Fibroblast of skin of left biceps (primary cell): ENCODE results near the gene TLR4.

Experiments
- DNase-seq, 2 experiments: peaks; one replicate each; pipeline ENCODE4 v3.0.0-alpha.2; 2013; ENCODE audit warnings: low read depth in 2 of 2

The TLR4 gene

DNA sequence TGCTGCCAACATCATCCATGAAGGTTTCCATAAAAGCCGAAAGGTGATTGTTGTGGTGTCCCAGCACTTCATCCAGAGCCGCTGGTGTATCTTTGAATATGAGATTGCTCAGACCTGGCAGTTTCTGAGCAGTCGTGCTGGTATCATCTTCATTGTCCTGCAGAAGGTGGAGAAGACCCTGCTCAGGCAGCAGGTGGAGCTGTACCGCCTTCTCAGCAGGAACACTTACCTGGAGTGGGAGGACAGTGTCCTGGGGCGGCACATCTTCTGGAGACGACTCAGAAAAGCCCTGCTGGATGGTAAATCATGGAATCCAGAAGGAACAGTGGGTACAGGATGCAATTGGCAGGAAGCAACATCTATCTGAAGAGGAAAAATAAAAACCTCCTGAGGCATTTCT is 10.1 kb downstream of the TLR4 start:
- no peak for DNase-seq

DNA sequence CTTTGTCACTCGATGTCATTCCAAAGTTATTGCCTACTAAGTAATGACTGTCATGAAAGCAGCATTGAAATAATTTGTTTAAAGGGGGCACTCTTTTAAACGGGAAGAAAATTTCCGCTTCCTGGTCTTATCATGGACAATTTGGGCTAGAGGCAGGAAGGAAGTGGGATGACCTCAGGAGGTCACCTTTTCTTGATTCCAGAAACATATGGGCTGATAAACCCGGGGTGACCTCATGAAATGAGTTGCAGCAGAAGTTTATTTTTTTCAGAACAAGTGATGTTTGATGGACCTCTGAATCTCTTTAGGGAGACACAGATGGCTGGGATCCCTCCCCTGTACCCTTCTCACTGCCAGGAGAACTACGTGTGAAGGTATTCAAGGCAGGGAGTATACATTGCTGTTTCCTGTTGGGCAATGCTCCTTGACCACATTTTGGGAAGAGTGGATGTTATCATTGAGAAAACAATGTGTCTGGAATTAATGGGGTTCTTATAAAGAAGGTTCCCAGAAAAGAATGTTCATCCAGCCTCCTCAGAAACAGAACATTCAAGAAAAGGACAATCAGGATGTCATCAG is 11.3 kb downstream of the TLR4 start:
- no peak for DNase-seq

DNA sequence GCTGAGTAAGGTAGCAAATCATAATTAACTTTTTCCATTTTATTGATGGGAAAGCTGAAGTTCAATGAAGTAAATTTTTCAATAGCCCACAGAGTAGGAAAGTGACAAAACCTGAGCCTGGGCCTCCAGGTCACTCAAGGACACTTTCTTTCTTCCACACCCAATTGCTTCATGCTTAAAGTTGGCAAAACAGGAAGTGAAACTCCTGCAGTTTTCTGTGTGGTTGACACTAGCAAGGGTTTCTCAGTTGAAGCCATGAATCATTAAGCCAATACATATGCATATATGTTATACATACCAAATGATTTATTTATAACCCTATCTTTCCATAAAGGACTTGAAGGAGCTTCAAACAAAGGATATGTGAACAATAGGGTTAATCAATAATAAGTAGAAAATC is 13.9 kb downstream of the TLR4 start:
- DNase-seq = no peak

DNA sequence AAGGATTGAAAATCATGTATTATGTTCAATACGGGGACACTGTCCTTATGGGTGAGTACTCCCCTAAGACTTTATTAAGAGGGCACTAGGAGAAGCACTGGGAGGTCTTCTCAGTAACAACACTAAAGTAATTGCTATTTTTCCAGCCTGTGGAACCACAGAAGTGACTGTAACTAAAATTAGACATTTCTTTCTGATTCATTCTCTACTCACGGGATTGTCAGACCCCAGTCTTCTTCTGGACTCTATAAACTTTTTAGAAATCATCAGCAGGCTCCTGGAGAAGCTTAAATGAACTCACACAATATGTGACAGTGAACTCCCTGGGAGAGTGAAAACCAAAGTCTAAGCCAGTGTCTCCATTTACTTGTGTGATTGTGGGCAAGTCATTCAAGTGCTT is 14.5 kb downstream of the TLR4 start:
- no peak for DNase-seq

DNA sequence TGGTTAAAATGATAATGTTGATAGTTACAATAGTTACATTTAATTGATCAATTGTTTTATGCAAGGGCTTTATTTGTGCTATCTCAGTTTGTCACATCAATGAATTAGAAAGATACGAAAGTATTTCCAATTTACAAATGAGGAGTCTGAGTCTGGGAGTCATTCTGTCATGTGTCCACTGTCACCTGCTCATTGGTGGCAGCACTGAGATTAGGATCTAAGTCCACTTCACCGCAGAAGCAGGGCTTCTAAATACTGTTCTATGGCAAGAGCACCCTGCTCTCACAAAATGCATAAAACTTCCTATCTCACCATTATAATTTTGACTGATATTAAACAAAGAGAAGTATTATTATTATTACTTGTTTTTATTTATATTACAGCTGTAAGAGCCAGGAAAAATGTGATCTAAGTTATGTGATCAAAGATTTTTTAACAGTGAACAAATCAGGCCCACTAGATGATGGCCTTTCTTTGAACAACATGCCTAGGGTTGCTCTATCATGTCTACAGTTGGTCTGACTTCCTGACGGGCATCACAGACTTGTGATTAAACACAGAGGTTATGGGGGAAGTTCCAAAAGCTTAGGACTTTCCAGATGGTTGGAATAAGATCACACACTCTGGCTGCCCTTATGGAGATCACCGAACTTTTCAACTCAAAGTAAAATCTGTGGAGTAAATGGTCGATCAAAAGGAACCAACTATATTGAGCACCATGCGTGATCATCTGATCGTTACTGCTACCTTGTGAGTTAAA is 15.1 kb downstream of the TLR4 start:
- no peak for DNase-seq

DNA sequence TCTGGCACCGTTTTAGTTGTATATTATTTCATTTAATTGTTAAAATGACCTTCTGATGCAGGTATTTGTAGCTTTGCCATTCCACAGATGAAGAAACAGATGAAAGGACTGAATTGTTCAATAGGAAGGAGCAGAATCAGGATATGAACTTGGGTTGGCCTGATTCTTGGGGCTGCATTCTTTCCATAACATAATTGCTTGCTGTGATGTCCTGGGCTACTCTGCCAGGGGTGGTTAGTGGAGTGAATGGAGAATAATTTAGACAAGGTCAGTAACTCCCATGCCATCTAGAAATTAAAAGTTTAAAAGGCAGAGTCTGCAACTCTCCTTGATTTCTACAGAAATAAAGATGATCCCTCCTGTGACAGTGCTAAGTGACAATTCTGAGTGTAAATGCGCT is 15.9 kb downstream of the TLR4 start:
- DNase-seq = no peak

DNA sequence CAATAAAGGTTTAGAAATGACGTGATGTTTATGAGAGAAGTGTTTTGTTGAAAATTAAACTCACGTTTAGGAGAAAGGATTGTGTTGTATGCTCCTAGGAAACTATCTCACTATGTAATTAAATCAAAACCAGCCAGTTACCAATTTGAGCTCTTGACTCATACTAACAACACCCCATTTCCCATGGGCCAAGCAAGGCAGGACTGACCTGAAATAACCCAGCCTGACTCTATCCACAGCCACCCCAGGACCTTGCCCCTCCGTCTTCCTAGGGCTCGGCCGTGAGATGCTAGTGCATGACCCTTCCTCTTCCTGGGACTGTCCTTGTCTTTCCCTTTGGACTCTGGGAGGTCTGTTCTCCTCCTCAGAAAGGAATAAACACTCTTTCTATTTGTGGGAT is 16.4 kb downstream of the TLR4 start:
- DNase-seq = no peak

DNA sequence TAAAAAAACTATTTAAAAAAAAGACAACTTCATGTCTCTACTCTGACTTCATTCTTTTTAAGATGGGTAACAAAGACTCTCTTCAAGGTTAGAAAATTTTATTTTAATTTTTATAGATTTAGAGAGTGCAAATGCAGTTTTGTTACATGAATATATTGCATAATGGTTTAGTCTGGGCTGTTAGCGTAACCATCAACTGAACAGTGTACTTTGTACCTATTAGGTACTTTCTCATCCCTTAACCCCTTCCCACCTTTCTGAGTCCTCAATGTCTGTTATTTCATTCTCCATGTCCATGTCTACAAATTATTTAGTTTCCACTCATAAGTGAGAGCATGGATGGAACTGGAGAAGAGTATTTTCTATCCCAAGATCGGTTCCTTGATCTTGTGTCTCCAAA is 16.8 kb downstream of the TLR4 start:
- DNase-seq = no peak

DNA sequence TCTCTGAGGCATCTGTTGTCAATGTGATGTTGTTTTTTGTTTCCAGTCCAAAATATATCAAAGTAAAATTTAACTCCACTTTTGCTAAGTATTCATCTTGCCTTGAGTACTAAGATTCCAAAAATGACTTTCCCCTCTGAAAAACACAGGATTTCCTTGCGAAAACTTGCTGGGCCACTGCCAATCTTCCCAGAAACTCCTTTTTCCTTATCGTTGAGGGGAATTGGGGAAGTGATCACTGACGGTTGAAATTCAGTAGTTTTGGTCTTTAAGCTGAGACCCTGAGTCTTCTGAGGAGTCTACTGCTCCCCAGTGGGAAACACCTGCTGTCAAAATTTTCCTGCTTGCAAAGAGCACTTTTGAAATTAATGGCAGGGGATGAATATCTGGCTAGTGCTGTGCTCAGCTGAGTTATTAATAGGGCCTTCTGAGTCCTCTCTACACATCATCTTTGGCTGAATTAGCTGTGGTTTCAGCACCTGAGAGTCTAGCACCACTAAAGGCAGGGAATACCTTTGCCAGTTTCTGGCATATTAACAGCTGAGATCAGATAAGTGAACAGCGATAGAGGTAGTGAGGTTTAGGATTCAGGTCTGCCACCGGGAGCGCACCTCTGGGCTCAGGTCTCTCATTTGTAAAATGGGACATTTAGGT is 18.0 kb downstream of the TLR4 start:
- DNase-seq = no peak

DNA sequence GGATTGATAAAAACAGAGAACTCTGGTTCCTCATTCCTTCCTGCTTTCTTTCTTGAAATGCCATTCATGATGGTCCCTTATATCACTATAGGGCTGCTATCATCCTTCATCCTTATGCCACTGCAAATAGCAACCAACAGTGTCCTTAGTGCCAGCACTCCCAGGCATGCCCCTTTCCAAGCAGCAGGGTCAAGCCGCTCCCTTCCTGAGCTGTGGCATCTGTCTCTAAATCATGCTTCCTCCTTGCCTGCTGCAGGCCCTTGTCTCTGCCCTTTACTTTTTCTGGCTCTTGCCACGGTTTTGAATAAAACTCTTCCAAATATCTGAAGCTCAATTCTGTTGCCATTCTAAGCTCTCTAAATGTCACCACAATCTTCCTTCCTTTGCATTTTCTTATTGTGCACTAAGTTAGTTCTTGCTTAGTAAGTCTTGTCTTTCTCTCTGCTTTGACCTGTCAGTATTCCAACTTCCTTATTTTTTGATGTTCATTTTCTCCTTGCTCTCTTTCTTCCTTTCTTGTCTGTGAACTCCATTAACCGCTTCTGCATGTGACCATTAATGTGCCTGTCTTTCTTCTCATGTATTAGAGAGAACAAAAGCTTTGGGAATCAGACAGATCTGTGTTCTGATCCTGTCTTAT is 19.9 kb downstream of the TLR4 start:
- no peak for DNase-seq

DNA sequence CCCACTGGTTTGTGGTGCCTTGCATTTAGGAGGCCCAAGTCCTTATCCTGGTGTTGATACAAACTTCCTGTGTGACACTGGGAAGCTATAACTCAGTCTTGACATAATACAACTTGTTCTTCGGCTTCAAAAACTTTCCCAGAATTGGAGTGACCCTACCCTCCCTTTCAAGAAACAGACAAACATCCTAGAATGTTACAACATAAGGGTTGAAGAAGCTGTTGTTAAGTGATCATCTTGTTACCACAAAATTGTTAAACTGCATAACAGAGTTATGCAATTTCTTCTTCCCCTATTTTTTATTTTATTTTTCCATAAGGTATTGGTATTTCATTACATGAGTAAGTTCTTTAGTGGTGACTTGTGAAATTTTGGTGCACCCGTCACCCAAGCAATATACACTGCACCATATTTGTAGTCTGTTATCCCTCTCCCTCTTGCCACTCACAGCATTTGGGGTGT is 21.3 kb downstream of the TLR4 start:
- no peak for DNase-seq

DNA sequence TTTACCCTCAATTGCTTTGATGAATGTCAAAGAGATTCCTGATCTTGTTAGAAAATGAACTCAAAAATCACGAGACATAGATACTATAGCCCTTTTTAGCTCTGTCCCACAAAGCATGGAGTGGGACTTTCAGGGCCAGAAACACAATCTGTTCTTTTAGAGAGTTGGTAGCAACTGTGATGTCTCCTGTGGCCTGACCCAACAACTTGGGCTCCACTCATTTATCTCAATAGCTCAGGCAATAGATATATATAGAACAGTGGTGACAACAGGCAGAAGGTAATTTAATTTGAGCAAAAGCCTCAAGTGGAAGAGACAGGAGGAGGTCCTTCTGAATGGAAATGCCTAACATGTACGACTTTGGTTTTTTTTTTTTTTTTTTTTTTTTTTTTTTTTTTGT is 25.2 kb downstream of the TLR4 start:
- DNase-seq = no peak

DNA sequence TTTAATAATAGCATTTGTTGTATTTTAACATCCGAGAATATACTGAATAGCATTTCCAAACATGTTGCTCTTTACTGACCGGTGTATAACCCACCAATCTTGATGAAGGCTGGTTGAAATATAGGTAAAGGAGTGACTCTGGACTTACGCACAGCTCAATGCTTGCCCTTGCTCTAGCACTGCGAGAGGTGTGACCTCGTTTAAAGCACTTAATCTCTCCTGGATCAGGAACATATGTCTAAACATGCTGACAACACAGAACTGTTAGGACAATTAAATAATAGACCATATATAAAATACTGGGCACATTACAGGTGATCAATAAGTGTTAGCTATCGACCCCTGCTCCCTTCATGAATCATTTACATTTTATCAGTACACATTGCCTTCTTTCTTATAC is 28.3 kb downstream of the TLR4 start:
- no peak for DNase-seq

DNA sequence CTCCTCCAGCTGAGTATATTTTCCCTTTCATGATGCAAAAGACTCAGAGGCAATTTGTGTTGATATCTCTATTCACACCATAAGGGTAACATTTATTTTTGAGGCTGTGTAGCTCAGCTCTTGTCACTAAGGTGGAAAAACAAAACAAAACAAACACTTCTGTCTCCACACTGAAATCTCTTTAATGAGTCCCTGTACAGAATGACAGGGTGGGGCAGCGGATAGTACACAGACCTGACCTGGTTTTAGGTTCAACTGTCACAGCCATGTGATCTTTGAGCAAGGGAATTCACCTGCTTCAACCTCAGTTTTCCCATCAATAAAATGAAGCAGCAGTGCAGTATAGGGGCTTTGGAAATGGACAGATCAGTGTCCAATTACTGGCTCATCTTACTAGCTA is 29.3 kb downstream of the TLR4 start:
- no peak for DNase-seq

DNA sequence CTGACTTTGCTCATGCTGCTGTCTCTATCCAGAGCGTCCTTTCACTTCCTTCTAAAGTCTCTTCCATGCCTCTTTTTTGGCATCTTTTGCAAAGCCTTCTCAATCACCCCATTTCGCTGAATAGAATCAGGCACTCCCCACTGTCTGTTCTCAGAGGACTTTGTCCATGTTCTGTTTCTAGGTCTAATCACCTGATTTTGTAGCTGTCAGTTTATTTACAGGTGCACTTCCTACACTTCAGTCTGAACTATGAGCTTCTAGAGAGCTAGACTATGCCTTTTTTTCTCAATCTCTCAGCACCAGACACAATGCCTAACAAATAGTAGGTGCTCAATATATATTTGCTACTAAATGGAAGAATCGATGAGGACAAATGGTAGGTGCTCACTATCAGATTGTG is 29.9 kb downstream of the TLR4 start:
- no peak for DNase-seq

DNA sequence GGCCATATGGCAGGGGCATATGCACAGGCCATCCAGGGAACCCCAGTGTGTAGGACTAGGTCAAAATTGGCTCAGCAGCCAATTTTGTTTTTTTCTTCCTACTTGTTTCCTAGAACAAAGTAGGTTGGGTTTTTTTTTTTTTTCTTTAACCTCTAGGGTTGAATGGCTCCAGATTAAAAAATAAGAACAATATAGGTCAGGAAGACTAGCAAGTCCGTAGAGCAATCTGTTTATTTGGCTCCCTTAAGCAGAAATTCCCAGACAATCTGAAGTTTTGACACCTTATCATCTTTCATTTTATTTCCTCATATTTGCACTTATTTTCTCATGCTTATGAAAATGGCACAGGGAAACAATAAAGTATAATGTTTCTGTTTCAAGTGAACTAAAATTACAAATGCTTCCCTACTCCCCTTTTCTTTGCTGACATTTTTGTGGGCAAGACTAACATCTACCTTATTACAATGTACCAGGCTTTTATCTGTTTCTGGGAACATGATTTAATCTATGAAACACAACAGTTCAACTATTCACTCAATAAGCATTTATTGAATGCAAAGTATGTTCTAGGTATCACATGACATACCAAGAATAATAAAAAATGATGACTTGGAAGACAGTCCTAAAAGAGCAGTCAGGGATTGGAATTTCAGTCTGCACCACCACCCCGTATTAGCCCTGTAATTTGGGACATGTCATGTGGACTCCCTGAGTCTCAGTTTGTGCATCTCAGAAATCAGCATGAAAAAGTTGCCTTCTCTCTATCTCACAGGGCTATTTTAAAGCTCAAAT is 30.5 kb downstream of the TLR4 start:
- DNase-seq = peak in 1 of 2 experiments; percentile 8

DNA sequence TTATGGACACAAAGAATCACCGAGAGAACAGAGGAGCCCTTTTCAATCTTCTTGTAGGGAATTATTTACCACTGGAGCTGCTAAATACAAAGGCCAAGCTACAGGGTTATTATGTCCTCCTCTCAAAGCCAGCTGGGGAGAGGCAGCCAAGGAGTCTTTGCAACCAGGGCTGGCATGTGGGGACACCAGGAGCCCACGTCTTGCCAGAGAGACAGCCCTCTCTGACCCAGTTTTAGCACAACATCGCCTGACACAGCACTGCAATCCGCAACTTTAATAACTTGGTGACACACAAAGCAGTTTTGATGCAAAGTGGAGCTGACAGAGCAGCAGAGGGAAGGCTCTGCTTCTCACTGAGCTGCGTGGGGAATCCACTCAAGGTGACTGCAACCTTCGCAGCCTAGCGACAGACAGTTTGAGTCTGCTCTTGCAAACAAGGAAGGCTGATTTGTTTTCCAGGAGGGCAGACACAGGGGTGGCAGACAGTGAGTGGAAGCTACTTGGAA is 33.6 kb downstream of the TLR4 start:
- DNase-seq = no peak

DNA sequence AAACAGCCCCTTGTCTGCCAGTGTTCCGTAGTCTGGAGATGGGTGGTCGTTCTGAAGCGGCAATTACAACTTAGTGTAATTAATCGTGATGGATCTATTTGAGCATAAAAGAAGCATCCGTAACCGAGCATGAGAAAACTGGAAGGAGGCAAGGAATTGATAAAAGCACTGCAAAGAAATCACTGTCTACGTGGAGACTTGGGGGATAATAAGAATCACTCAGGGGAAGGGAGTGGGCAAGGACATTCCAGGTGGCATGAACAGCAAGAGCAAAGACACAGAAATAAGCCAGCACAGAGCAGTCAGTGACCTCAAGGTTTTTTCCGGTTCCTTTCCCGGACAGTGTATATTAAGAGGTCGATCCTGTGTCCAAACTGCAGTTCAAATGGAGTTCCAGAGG is 35.0 kb downstream of the TLR4 start:
- DNase-seq = no peak

DNA sequence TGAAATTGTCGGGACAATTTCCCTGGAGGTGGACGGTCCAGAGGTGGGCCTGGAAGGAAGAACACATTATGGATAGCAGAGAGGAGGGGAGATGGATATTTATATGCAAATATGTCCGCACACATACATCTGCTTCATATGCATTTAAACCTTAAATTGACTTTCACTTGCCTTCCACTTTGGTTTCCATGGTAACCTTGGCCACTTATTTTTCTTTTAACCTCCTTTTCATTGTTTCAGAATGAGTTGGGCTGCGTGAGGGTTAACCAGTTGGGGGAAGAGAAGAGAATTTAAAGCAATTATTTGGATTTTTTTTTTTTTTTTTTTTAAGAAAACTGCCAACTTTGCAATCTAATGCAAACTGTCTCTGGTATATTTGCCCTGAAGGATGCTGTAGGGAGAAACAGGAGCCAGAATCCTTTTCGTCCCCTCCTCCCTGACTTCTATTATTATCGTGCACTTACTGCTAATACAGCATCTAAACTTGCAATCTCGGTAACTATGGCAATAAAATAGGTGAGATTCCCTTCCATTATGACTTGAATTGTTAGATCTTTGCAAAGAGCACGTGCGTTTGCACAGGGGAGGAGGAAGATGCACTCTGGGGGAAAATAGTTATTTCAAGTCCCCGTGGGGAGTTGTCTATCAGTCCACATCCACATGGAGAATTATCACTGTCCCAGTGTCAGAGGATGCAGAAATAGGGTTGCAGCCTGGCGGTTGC is 35.6 kb downstream of the TLR4 start:
- no peak for DNase-seq

DNA sequence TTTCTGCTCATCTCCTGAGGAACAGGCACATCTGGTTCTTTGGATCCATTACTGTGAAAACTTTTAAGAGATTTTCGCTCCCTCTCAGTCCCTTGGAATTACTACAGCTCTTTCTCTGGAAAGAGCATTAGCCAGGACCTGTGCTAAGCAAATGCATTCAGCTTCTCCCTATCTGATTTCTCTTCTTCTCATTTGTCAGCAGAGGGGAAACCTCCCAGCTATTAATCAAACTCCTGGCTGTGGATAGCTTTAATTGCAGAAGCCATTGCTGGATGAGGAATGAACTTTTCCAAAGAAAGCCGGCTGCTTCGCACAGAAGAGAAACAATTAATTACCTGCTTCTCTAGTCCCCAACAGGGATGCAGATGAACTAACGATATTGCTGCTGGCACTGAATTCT is 37.9 kb downstream of the TLR4 start:
- DNase-seq = no peak

DNA sequence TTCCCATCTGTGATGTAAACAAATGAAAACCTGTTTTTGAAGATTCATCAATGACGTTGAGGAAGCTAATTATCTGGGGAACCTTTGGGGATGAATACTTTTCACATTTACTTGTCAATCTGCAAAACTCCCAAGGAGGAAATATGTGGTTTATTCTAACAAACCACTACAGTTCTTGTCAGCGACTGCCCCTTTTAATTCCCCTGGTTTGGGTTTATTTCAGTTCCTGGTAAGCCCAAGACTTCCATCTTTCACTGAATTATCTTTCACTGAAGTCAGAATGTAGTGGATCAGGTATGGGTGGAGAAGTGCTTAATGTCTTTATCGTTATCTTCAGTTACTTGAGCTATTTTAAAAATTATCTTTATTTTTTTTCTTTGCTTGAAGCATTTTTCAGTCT is 40.2 kb downstream of the TLR4 start:
- no peak for DNase-seq
